HG03135 (cell line): Measurements from ENCODE around the gene SCTR.

Experiments used
- ATAC-seq: cut with Tn5 transposase; IDR thresholded peaks from one replicate; pipeline ENCODE4 v1.9.1; 2021; ENCODE audit warnings: mild to moderate bottlenecking, moderate library complexity; ENCODE audit not compliant: unreplicated experiment

Gene SCTR

GRCh38 chr2:119523952-119524694 lies at the start of gene SCTR:
Gene SCTR (minus strand): TSS chr2:119524483. CDS start chr2:119524226, 257 bp downstream.
- ATAC-seq: no peak

GRCh38 chr2:119567292-119567691 lies 43.0 kb upstream of the SCTR start:
- ATAC-seq: no peak

GRCh38 chr2:119565481-119565880 lies 41.2 kb upstream of the SCTR start:
- ATAC-seq: no peak

GRCh38 chr2:119553687-119554344 lies 29.5 kb upstream of the SCTR start:
- no peak for ATAC-seq

- ATAC-seq: no peak
Observed at GRCh38 chr2:119552902-119553301, 28.6 kb upstream of the SCTR start.

GRCh38 chr2:119550856-119551255 lies 26.6 kb upstream of the SCTR start:
- ATAC-seq: no peak

- no peak for ATAC-seq
Observed at GRCh38 chr2:119550346-119550745, 26.1 kb upstream of the SCTR start.

GRCh38 chr2:119549241-119549640 lies 25.0 kb upstream of the SCTR start:
- ATAC-seq: no peak

GRCh38 chr2:119548516-119549120 lies 24.3 kb upstream of the SCTR start:
- ATAC-seq: no peak

GRCh38 chr2:119546447-119546767 lies 22.1 kb upstream of the SCTR start:
- no peak for ATAC-seq

- no peak for ATAC-seq
Observed at GRCh38 chr2:119545754-119546446, 21.6 kb upstream of the SCTR start.

- no peak for ATAC-seq
Observed at GRCh38 chr2:119544939-119545475, 20.7 kb upstream of the SCTR start.

GRCh38 chr2:119544075-119544938 lies 20.0 kb upstream of the SCTR start, which contains the start of gene CFAP221:
Gene CFAP221 (plus strand): TSS chr2:119544449. CDS start chr2:119546132, 1,683 bp downstream.
- peak; percentile 89 for ATAC-seq

GRCh38 chr2:119541476-119541875 lies 17.2 kb upstream of the SCTR start:
- no peak for ATAC-seq

- ATAC-seq: no peak
Observed at GRCh38 chr2:119537792-119538191, 13.5 kb upstream of the SCTR start.

GRCh38 chr2:119536707-119537106 lies 12.4 kb upstream of the SCTR start:
- no peak for ATAC-seq

GRCh38 chr2:119536211-119536610 lies 11.9 kb upstream of the SCTR start:
- no peak for ATAC-seq

- no peak for ATAC-seq
Observed at GRCh38 chr2:119533560-119533959, 9.3 kb upstream of the SCTR start.

GRCh38 chr2:119531292-119531691 lies 7.0 kb upstream of the SCTR start:
- ATAC-seq: no peak

- ATAC-seq: no peak
Observed at GRCh38 chr2:119527999-119528398, 3.7 kb upstream of the SCTR start.
